MM.1S (cell line): ENCODE measurements around the gene SLC13A4.

ENCODE experiments used
- DNase-seq: peaks from one replicate; pipeline ENCODE4 v3.0.0-alpha.2; 2015
- H2AFZ ChIP-seq: fragments of 300-600 bp; sonication (generic); 2 replicates; pipeline ENCODE4 v1.6.0; 2016; ENCODE audit warnings: antibody characterized with exemption, low read length
- H3F3A ChIP-seq: fragments of 300-600 bp; sonication (generic); 2 replicates; pipeline ENCODE4 v1.6.1; 2016; ENCODE audit warnings: mild to moderate bottlenecking, antibody characterized with exemption, low read length, moderate library complexity, mixed read lengths; ENCODE audit not compliant: insufficient read depth
- H3K27ac ChIP-seq: fragments of 300-600 bp; sonication (generic); 2 replicates; pipeline ENCODE4 v1.5.1; 2016; ENCODE audit warnings: mild to moderate bottlenecking, low read length
- H3K27me3 ChIP-seq: fragments of 300-600 bp; sonication (generic); replicated peaks from 2 replicates; pipeline ENCODE4 v1.6.0; 2016; ENCODE audit warnings: low read length; ENCODE audit not compliant: insufficient read depth
- H3K36me3 ChIP-seq: fragments of 300-600 bp; sonication (generic); replicated peaks from 2 replicates; pipeline ENCODE4 v1.6.1; 2016; ENCODE audit warnings: mild to moderate bottlenecking, low read length, mixed read lengths; ENCODE audit not compliant: insufficient read depth
- H3K4me1 ChIP-seq: fragments of 300-600 bp; sonication (generic); 2 replicates; pipeline ENCODE4 v1.6.1; 2016; ENCODE audit warnings: low read length, mixed read lengths
- H3K4me2 ChIP-seq: fragments of 300-600 bp; sonication (generic); 2 replicates; pipeline ENCODE4 v1.6.0; 2016; ENCODE audit warnings: low read depth, low read length
- H3K4me3 ChIP-seq: fragments of 300-600 bp; sonication (generic); 2 replicates; pipeline ENCODE4 v1.5.1; 2016; ENCODE audit warnings: low read length, mixed read lengths
- H3K79me2 ChIP-seq: fragments of 300-600 bp; sonication (generic); 2 replicates; pipeline ENCODE4 v1.6.1; 2016; ENCODE audit warnings: mixed run types, low read length, mixed read lengths
- H3K9ac ChIP-seq: fragments of 300-600 bp; sonication (generic); 2 replicates; pipeline ENCODE4 v1.6.1; 2016; ENCODE audit warnings: low read length, mixed read lengths
- H3K9me2 ChIP-seq: fragments of 300-600 bp; sonication (generic); replicated peaks from 2 replicates; pipeline ENCODE4 v1.6.1; 2016; ENCODE audit warnings: mild to moderate bottlenecking, low read length, mixed read lengths; ENCODE audit not compliant: insufficient read depth
- H3K9me3 ChIP-seq: fragments of 300-600 bp; sonication (generic); replicated peaks from 2 replicates; pipeline ENCODE4 v1.6.1; 2016; ENCODE audit warnings: mild to moderate bottlenecking, low read length, mixed read lengths; ENCODE audit not compliant: insufficient read depth
- H4K20me1 ChIP-seq: fragments of 300-600 bp; sonication (generic); 2 replicates; pipeline ENCODE4 v1.6.1; 2016; ENCODE audit warnings: mild to moderate bottlenecking, low read length, moderate library complexity, mixed read lengths; ENCODE audit not compliant: insufficient read depth
- EZH2 ChIP-seq: fragments of 300-600 bp; sonication (generic); optimal IDR thresholded peaks from 2 replicates; pipeline ENCODE3; 2017; ENCODE audit warnings: low read depth, mild to moderate bottlenecking, antibody characterized with exemption, low read length, mixed read lengths
- EZH2phosphoT487 ChIP-seq: fragments of 300-600 bp; sonication (generic); IDR thresholded peaks from 2 replicates; pipeline ENCODE4 v1.6.1; 2018; ENCODE audit warnings: antibody characterized with exemption, low read length
- TF ChIP-seq, protein P1 (sequence below): fragments of 300-600 bp; sonication (generic); IDR thresholded peaks from 2 replicates; pipeline ENCODE4 v1.5.1; 2016; ENCODE audit warnings: antibody characterized with exemption, low read length, mixed read lengths

The SLC13A4 gene

DNA sequence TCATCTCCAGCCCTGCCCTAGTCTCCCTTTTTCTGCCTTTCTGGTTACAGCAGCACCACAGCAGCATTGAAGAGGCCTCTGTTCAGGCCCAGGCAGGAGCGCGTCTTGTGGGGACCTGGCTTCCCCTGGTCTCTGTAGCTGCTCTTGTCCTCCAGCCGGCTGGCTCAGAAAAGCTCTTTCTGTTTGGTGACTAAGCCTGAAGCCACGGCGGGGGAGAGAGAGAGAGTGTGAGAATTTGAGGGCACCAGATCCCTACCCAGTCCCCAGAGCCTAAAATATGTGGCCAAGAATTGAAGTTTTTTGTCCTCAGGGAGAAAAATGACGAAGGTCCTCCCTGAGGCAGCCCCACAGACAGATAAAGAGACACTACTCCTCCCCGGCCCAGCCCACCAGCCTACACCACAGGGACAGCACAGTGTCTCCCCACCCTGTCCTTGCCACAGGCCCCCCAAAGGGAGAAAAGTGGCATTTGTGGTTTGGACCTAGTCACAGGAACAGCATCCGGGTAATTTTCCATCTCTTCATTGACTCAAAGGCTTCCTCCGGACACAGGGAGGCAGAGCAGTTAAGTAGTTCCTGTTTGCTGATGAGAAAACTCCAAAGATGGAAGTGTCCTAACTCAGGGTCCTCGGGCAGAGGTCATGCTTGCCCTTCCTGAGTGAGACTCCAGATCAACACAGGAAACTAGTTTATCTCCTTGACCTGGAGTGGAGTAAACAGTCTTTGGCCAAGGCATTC lies 33.9 kb upstream of the SLC13A4 start:
- Histone ChIP-seq H3F3A (no peaks in the 10 kb centered on the region), H3K27me3 (no peaks in the 10 kb centered on the region), H3K9me2 (no peaks in the 10 kb centered on the region), H3K4me1 (no peaks in the 10 kb centered on the region), H3K9me3 (no peaks in the 10 kb centered on the region), H3K36me3 (no peaks in the 10 kb centered on the region), H3K79me2 (no peaks in the 10 kb centered on the region), H3K4me2 (no peak overlapping the region), H3K27ac (no peak overlapping the region), H3K9ac (no peak overlapping the region), H3K4me3 (no peak overlapping the region), H2AFZ (no peak overlapping the region), H4K20me1 (no peaks in the 10 kb centered on the region)
- no peak for DNase-seq
- TF ChIP-seq EZH2phosphoT487: no peak
- no peak for TF ChIP-seq EZH2

DNA sequence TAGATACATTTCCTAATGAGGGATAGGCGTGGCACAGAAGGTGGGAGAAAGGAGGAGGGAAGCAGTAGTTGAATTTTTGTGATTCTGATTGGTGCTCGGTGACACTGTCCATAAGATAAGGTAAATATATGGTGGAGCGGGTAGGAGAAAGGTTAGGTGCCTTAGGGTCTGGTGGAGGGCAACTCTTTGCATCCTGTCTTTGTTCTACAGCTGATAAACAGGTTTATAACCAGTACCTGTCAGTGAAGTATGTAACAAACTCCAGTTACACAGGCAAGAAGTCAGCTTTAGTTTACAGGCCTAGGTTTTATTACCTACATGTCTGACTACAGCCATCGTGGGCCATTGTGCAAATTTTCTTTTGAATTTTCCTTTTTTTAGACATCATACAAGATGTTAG lies 31.5 kb upstream of the SLC13A4 start:
- H3K9ac ChIP-seq: no peak overlapping the region
- no peak overlapping the region for H3K27ac ChIP-seq
- H3K36me3 ChIP-seq: no peaks in the 10 kb centered on the region
- H3K4me3 ChIP-seq: no peak overlapping the region
- H3K4me2 ChIP-seq: no peak overlapping the region
- DNase-seq: no peak
- no peak overlapping the region for H2AFZ ChIP-seq
- H3K9me3 ChIP-seq: no peaks in the 10 kb centered on the region
- no peaks in the 10 kb centered on the region for H3K9me2 ChIP-seq
- H3F3A ChIP-seq: no peaks in the 10 kb centered on the region
- no peaks in the 10 kb centered on the region for H3K4me1 ChIP-seq
- no peaks in the 10 kb centered on the region for H4K20me1 ChIP-seq
- no peaks in the 10 kb centered on the region for H3K79me2 ChIP-seq
- TF ChIP-seq EZH2phosphoT487 (no peak), EZH2 (no peak)
- TF ChIP-seq, protein P1, sequence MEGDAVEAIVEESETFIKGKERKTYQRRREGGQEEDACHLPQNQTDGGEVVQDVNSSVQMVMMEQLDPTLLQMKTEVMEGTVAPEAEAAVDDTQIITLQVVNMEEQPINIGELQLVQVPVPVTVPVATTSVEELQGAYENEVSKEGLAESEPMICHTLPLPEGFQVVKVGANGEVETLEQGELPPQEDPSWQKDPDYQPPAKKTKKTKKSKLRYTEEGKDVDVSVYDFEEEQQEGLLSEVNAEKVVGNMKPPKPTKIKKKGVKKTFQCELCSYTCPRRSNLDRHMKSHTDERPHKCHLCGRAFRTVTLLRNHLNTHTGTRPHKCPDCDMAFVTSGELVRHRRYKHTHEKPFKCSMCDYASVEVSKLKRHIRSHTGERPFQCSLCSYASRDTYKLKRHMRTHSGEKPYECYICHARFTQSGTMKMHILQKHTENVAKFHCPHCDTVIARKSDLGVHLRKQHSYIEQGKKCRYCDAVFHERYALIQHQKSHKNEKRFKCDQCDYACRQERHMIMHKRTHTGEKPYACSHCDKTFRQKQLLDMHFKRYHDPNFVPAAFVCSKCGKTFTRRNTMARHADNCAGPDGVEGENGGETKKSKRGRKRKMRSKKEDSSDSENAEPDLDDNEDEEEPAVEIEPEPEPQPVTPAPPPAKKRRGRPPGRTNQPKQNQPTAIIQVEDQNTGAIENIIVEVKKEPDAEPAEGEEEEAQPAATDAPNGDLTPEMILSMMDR: no peak
- no peaks in the 10 kb centered on the region for H3K27me3 ChIP-seq

DNA sequence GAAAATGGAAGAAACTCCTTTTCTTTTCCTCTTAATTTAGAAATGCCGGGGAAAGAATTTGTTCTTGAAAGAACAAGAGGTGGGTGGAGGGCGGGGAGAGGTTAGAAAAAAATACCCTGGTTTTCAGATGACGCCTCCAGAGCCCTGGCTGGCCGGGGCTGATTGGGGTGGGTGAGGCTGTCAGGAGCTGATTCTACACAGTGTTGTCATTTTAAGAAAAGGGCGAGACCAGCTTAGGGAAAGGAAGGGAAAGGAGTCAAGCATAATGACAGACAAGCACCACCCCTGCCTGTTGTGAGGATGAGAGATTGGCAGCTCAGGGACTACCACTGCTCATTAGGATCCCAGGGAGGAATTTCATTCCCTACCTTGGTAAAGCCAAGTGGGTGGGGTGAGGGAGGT lies 30.5 kb upstream of the SLC13A4 start:
- Histone ChIP-seq H3K9me2 (no peaks in the 10 kb centered on the region), H3K27ac (no peak overlapping the region), H2AFZ (no peak overlapping the region), H3F3A (no peaks in the 10 kb centered on the region), H3K9me3 (no peaks in the 10 kb centered on the region), H3K36me3 (no peaks in the 10 kb centered on the region), H3K79me2 (no peaks in the 10 kb centered on the region), H3K9ac (no peak overlapping the region), H3K4me2 (no peak overlapping the region), H3K4me3 (no peak overlapping the region), H4K20me1 (no peaks in the 10 kb centered on the region), H3K4me1 (no peaks in the 10 kb centered on the region), H3K27me3 (no peaks in the 10 kb centered on the region)
- DNase-seq: no peak
- TF ChIP-seq EZH2: no peak
- TF ChIP-seq EZH2phosphoT487: no peak
- TF ChIP-seq, protein P1: no peak

DNA sequence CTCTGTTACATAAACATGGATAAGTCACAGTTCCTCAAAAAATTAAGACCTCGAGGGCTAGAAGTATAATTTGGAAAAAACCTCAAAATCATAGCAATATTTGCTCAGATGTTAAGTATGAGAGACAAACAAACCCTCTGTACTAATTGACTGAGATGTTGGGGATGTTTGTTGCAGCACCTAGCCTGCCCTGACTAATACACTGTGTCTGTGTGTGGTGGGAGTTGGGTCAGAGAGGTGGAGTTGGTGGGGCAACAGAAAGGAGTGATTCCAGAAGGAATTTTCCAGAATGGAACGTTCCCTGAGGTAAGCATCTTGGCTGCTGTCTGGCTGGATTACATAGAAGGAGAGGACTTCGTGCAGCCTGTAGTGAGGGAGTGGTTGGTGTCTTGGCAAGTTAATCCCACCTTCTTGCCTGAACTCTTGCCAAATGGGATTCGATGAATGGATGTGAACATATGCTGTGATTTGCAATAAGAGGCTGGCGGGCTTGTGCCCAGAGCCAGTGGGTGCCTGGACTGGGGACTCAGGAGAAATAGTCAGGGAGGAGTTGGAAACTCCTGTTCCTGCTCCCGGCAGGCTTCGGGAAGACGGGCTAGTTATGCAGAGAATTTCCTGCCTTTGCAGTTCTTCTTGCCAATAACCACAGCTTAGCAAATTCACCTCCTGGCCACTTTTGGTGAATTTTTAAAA lies 29.9 kb upstream of the SLC13A4 start:
- no peaks in the 10 kb centered on the region for H3K27me3 ChIP-seq
- H3K4me1 ChIP-seq: no peaks in the 10 kb centered on the region
- H4K20me1 ChIP-seq: no peaks in the 10 kb centered on the region
- no peaks in the 10 kb centered on the region for H3K36me3 ChIP-seq
- H3K9ac ChIP-seq: no peak overlapping the region
- no peak overlapping the region for H3K4me2 ChIP-seq
- no peaks in the 10 kb centered on the region for H3K9me3 ChIP-seq
- H3F3A ChIP-seq: no peaks in the 10 kb centered on the region
- H3K4me3 ChIP-seq: no peak overlapping the region
- DNase-seq: no peak
- TF ChIP-seq EZH2phosphoT487 (no peak), EZH2 (no peak)
- TF ChIP-seq, protein P1: no peak
- H3K79me2 ChIP-seq: no peaks in the 10 kb centered on the region
- no peak overlapping the region for H3K27ac ChIP-seq
- no peak overlapping the region for H2AFZ ChIP-seq
- H3K9me2 ChIP-seq: no peaks in the 10 kb centered on the region
